ENCODE measurements around the gene MAST3. TPM values are rescaled to one million over a fixed set of nuclear protein-coding genes. Genes with fewer than 3 reads are reported as not detected.

Gene MAST3
- total RNA-seq, 1 experiment from 2014 or later, result 11.5 TPM

- peaks cover 2% of the 10 kb centered on the region; the same call in 1 of the 2 replicates for H3K27me3 Mint-ChIP-seq (ENCODE audit: low read depth)
- DNase-seq (ENCODE audit: low spot score) (no peak), ATAC-seq (no peak)
- H3K9me3 Mint-ChIP-seq, result no peaks in the 10 kb centered on the region
- no peak overlapping the region for H3K27ac Mint-ChIP-seq
- no peak overlapping the region for H3K4me3 Mint-ChIP-seq
- ChIA-PET CTCF (interaction anchor here (0.6 to 1.2 kb wide), 2 partner anchors 84 to 1279 kb away, joined by 3 read pairs; no protein-coding TSS in a partner anchor), POLR2A (interaction anchor here (0.6 kb wide), 1 partner anchor 102 kb away, joined by 3 read pairs; no protein-coding TSS in a partner anchor)
- no peak for TF ChIP-seq NFYB (CRISPR knock-in tag; conservative IDR thresholded peaks at IDR 0.05; ENCODE audit: low read depth)
- no peak for TF ChIP-seq RORB (CRISPR knock-in tag; IDR thresholded peaks at IDR 0.05)
- no peak for TF ChIP-seq OVOL2 (CRISPR knock-in tag; IDR thresholded peaks at IDR 0.05; ENCODE audit: borderline replicate concordance)
- no peak for TF ChIP-seq ZNF219 (CRISPR knock-in tag; IDR thresholded peaks at IDR 0.05; ENCODE audit: borderline replicate concordance)
- TF ChIP-seq PRDM15 (CRISPR knock-in tag; IDR thresholded peaks at IDR 0.05), result no peak
- TF ChIP-seq SOX15 (CRISPR knock-in tag; IDR thresholded peaks at IDR 0.05), result no peak
- peaks cover 29% of the 10 kb centered on the region for H3K36me3 Mint-ChIP-seq
- H3K4me1 Mint-ChIP-seq, result peaks cover 16% of the 10 kb centered on the region
These were observed 99.7 kb downstream of the MAST3 start for GRCh38 chr19:18197306-18197705.

GRCh38 chr19:18197941-18198340, 100.4 kb downstream of the MAST3 start:
- no peak overlapping the region for H3K4me3 Mint-ChIP-seq
- no peaks in the 10 kb centered on the region for H3K27me3 Mint-ChIP-seq (ENCODE audit: low read depth)
- H3K36me3 Mint-ChIP-seq, result peaks cover 33% of the 10 kb centered on the region
- POLR2A ChIA-PET, result interaction anchor here (0.6 kb wide), 1 partner anchor 17 kb away, joined by 4 read pairs; no protein-coding TSS in a partner anchor
- TF ChIP-seq HMGA2 (CRISPR knock-in tag; IDR thresholded peaks at IDR 0.05) (no peak), MXD4 (CRISPR knock-in tag; IDR thresholded peaks at IDR 0.05; ENCODE audit: borderline replicate concordance) (no peak), ZNF263 (CRISPR knock-in tag; IDR thresholded peaks at IDR 0.05; ENCODE audit: low read depth) (no peak), KAT7 (CRISPR knock-in tag; IDR thresholded peaks at IDR 0.05; ENCODE audit: borderline replicate concordance) (no peak), NFATC4 (CRISPR knock-in tag; IDR thresholded peaks at IDR 0.05) (no peak), IRF1 (CRISPR knock-in tag; IDR thresholded peaks at IDR 0.05) (no peak)
- CTCF ChIA-PET, result interaction anchor here (0.6 to 1.2 kb wide), 5 partner anchors 32 to 1278 kb away, joined by 3 to 5 read pairs (median 3); no protein-coding TSS in a partner anchor
- H3K9me3 Mint-ChIP-seq, result no peaks in the 10 kb centered on the region
- no peak for ATAC-seq
- H3K27ac Mint-ChIP-seq, result no peak overlapping the region
- DNase-seq (ENCODE audit: low spot score), result no peak
- peaks cover 19% of the 10 kb centered on the region for H3K4me1 Mint-ChIP-seq

GRCh38 chr19:18198374-18198773, 100.8 kb downstream of the MAST3 start:
- ChIA-PET CTCF (interaction anchor here (0.6 to 1.2 kb wide), 4 partner anchors 32 to 85 kb away, joined by 3 to 5 read pairs (median 4); no protein-coding TSS in a partner anchor), POLR2A (interaction anchor here (0.6 kb wide), 1 partner anchor 17 kb away, joined by 4 read pairs; no protein-coding TSS in a partner anchor)
- ATAC-seq (no peak), DNase-seq (ENCODE audit: low spot score) (no peak)
- H3K4me1 Mint-ChIP-seq, result peaks cover 24% of the 10 kb centered on the region
- no peak overlapping the region for H3K27ac Mint-ChIP-seq
- H3K9me3 Mint-ChIP-seq, result no peaks in the 10 kb centered on the region
- H3K27me3 Mint-ChIP-seq (ENCODE audit: low read depth), result no peaks in the 10 kb centered on the region
- H3K4me3 Mint-ChIP-seq, result no peak overlapping the region
- peaks cover 33% of the 10 kb centered on the region for H3K36me3 Mint-ChIP-seq
- no peak for TF ChIP-seq ZNF423 (CRISPR knock-in tag; IDR thresholded peaks at IDR 0.05)
- no peak for TF ChIP-seq ATF3 (CRISPR knock-in tag; conservative IDR thresholded peaks at IDR 0.05)
- no peak for TF ChIP-seq NR1H2 (CRISPR knock-in tag; IDR thresholded peaks at IDR 0.05)
- TF ChIP-seq MAX (CRISPR knock-in tag; IDR thresholded peaks at IDR 0.05), result no peak
- TF ChIP-seq E2F5 (CRISPR knock-in tag; IDR thresholded peaks at IDR 0.05), result no peak
- TF ChIP-seq KAT7 (CRISPR knock-in tag; IDR thresholded peaks at IDR 0.05; ENCODE audit: borderline replicate concordance), result no peak
- TF ChIP-seq NR3C1 (CRISPR knock-in tag; conservative IDR thresholded peaks at IDR 0.05; ENCODE audit: low read depth), result no peak
- TF ChIP-seq ZNF425 (CRISPR knock-in tag; conservative IDR thresholded peaks at IDR 0.05), result no peak
- TF ChIP-seq ZNF281 (CRISPR knock-in tag; IDR thresholded peaks at IDR 0.05), result no peak
- TF ChIP-seq ZNF121 (CRISPR knock-in tag; IDR thresholded peaks at IDR 0.05), result no peak
- TF ChIP-seq GTF2I (CRISPR knock-in tag; conservative IDR thresholded peaks at IDR 0.05), result no peak

Measured in WTC11 (cell line).